Stimulated activated CD8-positive, alpha-beta memory T cell treated with anti-CD3 and anti-CD28 coated beads, Interleukin-7, amount 100 ng/mL, for 1 hour (primary cell): ENCODE data around the gene MELTF.

Source experiments
- DNase-seq, 2 donors: peaks; one replicate each; pipeline ENCODE4 v3.0.0-alpha.2; 2020; ENCODE audit warnings: low read depth in 2 of 2

Gene MELTF

GRCh38 chr3:196994056-196994455 is 35.6 kb downstream of the MELTF start:
- DNase-seq, result no peak

GRCh38 chr3:196992461-196993065 is 37.1 kb downstream of the MELTF start:
- DNase-seq, result no peak

GRCh38 chr3:196991581-196992460 is 37.8 kb downstream of the MELTF start:
- no peak for DNase-seq

GRCh38 chr3:196990601-196991007 is 39.0 kb downstream of the MELTF start:
- DNase-seq, result no peak

- no peak for DNase-seq
Observed at GRCh38 chr3:196989721-196990262, 39.8 kb downstream of the MELTF start.

- DNase-seq, result no peak
Observed at GRCh38 chr3:196988241-196989029, 41.2 kb downstream of the MELTF start.

- no peak for DNase-seq
Observed at GRCh38 chr3:196987022-196987421, 42.6 kb downstream of the MELTF start.

GRCh38 chr3:196985954-196986885 is 43.4 kb downstream of the MELTF start:
- DNase-seq, result no peak

- no peak for DNase-seq
Observed at GRCh38 chr3:196985298-196985697, 44.3 kb downstream of the MELTF start.

- no peak for DNase-seq
Observed at GRCh38 chr3:196983186-196983585, 46.4 kb downstream of the MELTF start.

- DNase-seq, result no peak
Observed at GRCh38 chr3:196981657-196982056, 48.0 kb downstream of the MELTF start.

- DNase-seq, result no peak
Observed at GRCh38 chr3:196979545-196979944, 50.1 kb downstream of the MELTF start.

- DNase-seq, result no peak
Observed at GRCh38 chr3:196976941-196977340, 52.7 kb downstream of the MELTF start.

- DNase-seq, result no peak
Observed at GRCh38 chr3:196975349-196975748, 54.3 kb downstream of the MELTF start.

- DNase-seq, result no peak
Observed at GRCh38 chr3:196974661-196975060, 55.0 kb downstream of the MELTF start.

- no peak for DNase-seq
Observed at GRCh38 chr3:196971094-196971698, 58.4 kb downstream of the MELTF start.

- no peak for DNase-seq
Observed at GRCh38 chr3:196970547-196971093, 59.0 kb downstream of the MELTF start.

GRCh38 chr3:196969660-196970546 is 59.7 kb downstream of the MELTF start:
- DNase-seq, result peak; percentile 31 to 32

GRCh38 chr3:196969134-196969659 is 60.4 kb downstream of the MELTF start:
- peak in 1 of 2 donors; percentile 12 for DNase-seq
